ENCODE data around the gene FBXL4. TPM values are rescaled to one million over a fixed set of nuclear protein-coding genes. Genes with fewer than 3 reads are reported as not detected.

The FBXL4 gene
- total RNA-seq, 1 donor from 2014 or later: 18.3 TPM

DNA sequence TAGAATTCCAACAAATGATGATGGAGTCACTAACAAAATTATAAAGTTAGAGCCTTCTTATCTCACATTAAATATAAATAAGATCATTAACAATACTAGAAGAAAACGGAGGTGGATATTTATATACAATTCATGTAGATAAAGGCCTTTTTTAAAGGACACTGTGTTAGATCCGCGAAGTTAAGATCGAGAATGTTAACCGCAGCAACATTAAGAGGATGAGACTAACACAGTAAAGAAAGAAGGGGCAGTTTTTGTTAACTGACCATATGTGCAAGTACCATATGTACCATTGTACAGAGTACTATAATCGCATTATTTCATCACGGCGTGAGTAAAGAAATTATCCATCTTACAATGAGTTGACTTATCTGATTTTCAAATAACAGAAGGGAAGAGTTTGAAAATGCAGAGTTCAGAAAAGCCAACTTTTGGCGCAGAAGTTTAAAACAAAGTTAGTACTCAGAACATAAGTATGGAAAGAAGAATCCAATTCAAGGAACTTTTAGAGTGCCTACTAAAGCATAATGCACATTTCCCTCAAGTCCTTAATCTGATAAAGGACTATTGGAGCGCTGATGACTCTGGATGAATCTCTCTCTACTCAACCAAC is 1.4 kb downstream of the FBXL4 start:
- Mint-ChIP-seq H3K4me1 (ENCODE audit: unreplicated experiment) (peaks cover 14% of the 10 kb centered on the region), H3K36me3 (peaks cover 14% of the 10 kb centered on the region), H3K4me3 (peak overlapping the region; percentile 94), H3K9me3 (no peaks in the 10 kb centered on the region), H3K27ac (peak overlapping the region; percentile 92), H3K27me3 (no peaks in the 10 kb centered on the region)
- no peak for DNase-seq (ENCODE audit: extremely low spot score, unreplicated experiment)
- TF ChIP-seq, protein P1, sequence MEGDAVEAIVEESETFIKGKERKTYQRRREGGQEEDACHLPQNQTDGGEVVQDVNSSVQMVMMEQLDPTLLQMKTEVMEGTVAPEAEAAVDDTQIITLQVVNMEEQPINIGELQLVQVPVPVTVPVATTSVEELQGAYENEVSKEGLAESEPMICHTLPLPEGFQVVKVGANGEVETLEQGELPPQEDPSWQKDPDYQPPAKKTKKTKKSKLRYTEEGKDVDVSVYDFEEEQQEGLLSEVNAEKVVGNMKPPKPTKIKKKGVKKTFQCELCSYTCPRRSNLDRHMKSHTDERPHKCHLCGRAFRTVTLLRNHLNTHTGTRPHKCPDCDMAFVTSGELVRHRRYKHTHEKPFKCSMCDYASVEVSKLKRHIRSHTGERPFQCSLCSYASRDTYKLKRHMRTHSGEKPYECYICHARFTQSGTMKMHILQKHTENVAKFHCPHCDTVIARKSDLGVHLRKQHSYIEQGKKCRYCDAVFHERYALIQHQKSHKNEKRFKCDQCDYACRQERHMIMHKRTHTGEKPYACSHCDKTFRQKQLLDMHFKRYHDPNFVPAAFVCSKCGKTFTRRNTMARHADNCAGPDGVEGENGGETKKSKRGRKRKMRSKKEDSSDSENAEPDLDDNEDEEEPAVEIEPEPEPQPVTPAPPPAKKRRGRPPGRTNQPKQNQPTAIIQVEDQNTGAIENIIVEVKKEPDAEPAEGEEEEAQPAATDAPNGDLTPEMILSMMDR (conservative IDR thresholded peaks at IDR 0.05): no peak

DNA sequence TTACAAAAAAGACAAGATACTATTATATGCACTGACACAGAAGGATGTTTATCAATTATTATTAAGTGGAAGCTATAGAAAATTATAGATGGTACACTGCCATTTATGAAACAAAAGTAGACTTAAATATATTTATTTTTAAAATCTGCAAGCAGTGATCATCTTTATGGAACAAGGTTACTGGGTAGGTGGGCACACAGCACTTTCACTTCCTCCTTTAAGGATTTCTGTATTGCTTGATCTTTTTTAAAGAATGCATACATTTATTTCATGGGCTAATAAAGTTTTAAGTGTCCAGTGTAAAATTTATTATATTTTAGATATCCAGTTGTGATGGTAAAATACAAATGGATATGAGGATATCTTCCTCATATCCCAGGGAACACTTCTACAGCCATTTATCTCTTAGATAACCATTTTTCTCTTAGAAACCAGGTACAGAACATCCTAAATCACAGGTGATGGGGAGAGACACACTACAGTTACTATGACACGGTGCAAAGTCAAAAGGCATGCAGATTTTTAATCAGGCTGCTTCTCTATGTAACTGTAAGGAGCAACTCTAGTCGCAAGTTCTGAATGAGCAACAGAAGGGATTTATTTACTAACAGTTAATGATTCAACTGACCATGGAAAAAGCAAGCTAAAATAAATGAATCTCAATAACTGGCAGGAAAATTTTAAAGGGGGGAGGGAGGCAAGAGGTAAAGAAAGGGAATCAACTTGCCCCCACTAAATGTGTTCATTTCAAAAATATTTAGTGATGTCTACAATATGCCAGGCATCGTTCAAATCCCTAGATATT is 2.2 kb downstream of the FBXL4 start:
- H3K27ac Mint-ChIP-seq: peak overlapping the region; percentile 92
- no peak for DNase-seq (ENCODE audit: extremely low spot score, unreplicated experiment)
- peak overlapping the region; percentile 94 for H3K4me3 Mint-ChIP-seq
- H3K9me3 Mint-ChIP-seq: no peaks in the 10 kb centered on the region
- H3K36me3 Mint-ChIP-seq: peaks cover 20% of the 10 kb centered on the region
- H3K27me3 Mint-ChIP-seq: no peaks in the 10 kb centered on the region
- peaks cover 14% of the 10 kb centered on the region for H3K4me1 Mint-ChIP-seq (ENCODE audit: unreplicated experiment)
- TF ChIP-seq, protein P1 (conservative IDR thresholded peaks at IDR 0.05): no peak

DNA sequence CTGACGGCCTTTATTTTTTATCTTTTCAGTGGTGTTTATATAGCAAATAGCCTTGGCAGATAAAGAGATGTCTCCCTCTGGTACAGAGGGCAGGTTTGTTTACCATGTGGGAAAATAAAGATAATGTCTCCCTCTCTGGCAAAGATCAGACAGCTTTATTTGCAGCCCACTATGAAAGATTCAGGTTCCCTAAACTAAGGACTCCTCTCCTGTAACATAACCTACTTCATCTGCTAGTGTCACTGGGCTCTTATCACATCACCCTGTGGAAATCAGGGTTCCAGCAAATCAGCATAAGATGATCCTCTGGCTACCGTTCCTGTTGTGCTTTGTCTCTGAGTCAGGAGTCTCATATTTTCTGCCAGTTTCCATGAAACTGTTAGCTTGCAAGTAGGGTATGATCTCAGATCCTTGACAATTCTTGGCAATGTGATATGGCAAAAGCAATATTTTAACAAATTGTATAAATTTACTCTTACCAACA is 3.1 kb downstream of the FBXL4 start:
- Mint-ChIP-seq H3K4me3 (peak overlapping the region; percentile 30), H3K36me3 (peaks cover 24% of the 10 kb centered on the region), H3K27ac (peak overlapping the region; percentile 61), H3K27me3 (no peaks in the 10 kb centered on the region), H3K4me1 (ENCODE audit: unreplicated experiment) (peaks cover 14% of the 10 kb centered on the region), H3K9me3 (peaks cover under 1% of the 10 kb centered on the region)
- TF ChIP-seq, protein P1 (conservative IDR thresholded peaks at IDR 0.05): no peak
- DNase-seq (ENCODE audit: extremely low spot score, unreplicated experiment): no peak

GRCh38 chr6:98944168-98944567 is 3.6 kb downstream of the FBXL4 start:
- H3K36me3 Mint-ChIP-seq: peaks cover 29% of the 10 kb centered on the region

GRCh38 chr6:98942263-98942803 is 5.4 kb downstream of the FBXL4 start:
- no peak for DNase-seq (ENCODE audit: extremely low spot score, unreplicated experiment)
- H3K9me3 Mint-ChIP-seq: peaks cover 5% of the 10 kb centered on the region

More at GRCh38 chr6:98944168-98944567, 3.6 kb downstream of the FBXL4 start:
- Mint-ChIP-seq H3K27me3 (no peaks in the 10 kb centered on the region), H3K4me1 (ENCODE audit: unreplicated experiment) (peaks cover 14% of the 10 kb centered on the region), H3K27ac (no peak overlapping the region), H3K9me3 (peaks cover 5% of the 10 kb centered on the region), H3K4me3 (no peak overlapping the region)
- no peak for DNase-seq (ENCODE audit: extremely low spot score, unreplicated experiment)
- TF ChIP-seq, protein P1 (conservative IDR thresholded peaks at IDR 0.05): no peak

More at GRCh38 chr6:98942263-98942803, 5.4 kb downstream of the FBXL4 start:
- Mint-ChIP-seq H3K4me3 (no peak overlapping the region), H3K27ac (no peak overlapping the region), H3K36me3 (peaks cover 33% of the 10 kb centered on the region), H3K4me1 (ENCODE audit: unreplicated experiment) (peaks cover 14% of the 10 kb centered on the region), H3K27me3 (no peaks in the 10 kb centered on the region)
- TF ChIP-seq, protein P1 (conservative IDR thresholded peaks at IDR 0.05): peak; percentile 33
